IPS-11a (cell line): ENCODE measurements around the gene DEFB127.
"Not testable (repeated sequence)": the region's sequence is repeated elsewhere in the genome, so short reads cannot be mapped to it uniquely, and the experiment has no call there.

Experiments
- H3K4me3 ChIP-seq: one replicate; pipeline ENCODE4 v1.5.1; 2013; ENCODE audit warnings: low read depth, low read length, control low read depth

DEFB127 gene, protein sequence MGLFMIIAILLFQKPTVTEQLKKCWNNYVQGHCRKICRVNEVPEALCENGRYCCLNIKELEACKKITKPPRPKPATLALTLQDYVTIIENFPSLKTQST

DNA sequence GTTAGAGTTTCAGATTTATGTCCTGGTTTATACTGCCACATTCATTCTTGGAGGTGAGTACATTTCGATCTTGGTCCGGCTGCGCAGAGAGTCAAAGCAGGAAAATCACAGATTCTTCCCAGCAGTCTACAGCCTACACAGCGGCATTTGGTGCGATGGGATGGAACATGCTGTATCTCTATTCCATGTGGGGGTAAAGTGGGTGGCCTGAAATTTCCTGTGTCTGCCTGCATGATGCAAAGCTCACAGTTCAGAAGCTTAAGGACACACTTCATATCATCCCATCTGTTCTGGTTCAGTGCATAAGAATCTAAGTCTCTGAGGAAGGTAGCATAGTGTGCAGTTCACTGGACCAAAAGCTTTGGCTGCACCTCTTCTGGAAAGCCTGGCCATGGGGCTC is at the start of gene DEFB127:
Gene DEFB127, plus strand, starts transcription at position 301 of the 400 bp plus-strand sequence. Its CDS starts 91 bp downstream, at position 392.
- H3K4me3 ChIP-seq, result no peak within 1 kb of the TSS

DNA sequence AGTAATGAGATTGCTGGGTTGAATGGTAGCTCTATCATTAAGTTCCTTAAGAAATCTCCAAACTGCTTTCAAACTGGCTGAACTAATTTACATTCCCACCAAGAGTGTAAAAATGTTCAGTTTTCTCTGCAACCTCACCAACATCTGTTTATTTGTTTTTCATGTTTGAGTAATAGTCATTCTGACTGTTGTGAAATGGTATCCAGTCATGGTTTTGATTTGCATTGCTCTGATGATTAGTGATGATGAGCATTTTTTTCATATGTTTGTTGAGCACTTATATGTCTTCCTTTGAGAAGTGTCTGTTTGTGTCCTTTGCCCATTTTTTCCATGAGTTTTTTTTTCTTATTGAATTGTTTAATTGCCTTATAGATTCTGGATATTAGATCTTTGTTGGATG is 44.9 kb upstream of the DEFB127 start:
- no peak overlapping the region for H3K4me3 ChIP-seq

DNA sequence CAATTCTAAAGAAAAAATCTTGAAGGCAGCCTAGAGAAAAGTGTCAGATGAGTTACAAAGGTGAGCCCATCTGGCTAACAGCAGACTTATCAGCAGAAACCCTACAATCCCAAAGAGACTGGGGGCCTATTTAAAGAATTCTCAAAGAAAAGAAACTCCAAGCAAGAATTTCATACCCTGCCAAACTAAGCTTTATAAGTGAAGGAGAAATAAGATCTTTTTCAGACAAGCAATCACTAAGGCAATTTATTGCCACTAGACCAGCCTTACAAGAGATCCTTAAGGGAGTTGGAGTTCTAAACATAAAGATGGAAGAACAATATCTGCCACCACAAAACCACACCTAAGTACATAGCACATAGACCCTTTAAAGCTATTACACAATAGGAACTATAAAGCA is 39.7 kb upstream of the DEFB127 start:
- no peak overlapping the region for H3K4me3 ChIP-seq

DNA sequence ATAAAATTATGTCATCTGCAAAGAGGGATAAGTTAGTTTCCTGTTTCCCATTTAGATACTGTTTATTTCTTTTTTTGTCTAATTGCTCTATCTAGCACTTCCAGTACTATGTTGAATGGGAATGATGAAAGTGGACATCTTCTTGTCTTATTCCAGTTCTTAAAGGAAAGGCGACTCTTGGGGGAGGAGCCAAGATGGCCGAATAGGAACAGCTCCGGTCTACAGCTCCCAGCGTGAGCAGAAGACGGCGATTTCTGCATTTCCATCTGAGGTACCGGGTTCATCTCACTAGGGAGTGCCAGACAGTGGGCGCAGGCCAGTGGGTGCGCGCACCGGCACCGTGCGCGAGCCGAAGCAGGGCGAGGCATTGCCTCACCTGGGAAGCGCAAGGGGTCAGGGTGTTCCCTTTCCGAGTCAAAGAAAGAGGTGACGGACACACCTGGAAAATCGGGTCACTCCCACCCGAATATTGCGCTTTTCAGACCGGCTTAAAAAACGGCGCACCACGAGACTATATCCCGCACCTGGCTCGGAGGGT is 27.4 kb upstream of the DEFB127 start:
- peak overlapping the region; percentile 8 for H3K4me3 ChIP-seq

DNA sequence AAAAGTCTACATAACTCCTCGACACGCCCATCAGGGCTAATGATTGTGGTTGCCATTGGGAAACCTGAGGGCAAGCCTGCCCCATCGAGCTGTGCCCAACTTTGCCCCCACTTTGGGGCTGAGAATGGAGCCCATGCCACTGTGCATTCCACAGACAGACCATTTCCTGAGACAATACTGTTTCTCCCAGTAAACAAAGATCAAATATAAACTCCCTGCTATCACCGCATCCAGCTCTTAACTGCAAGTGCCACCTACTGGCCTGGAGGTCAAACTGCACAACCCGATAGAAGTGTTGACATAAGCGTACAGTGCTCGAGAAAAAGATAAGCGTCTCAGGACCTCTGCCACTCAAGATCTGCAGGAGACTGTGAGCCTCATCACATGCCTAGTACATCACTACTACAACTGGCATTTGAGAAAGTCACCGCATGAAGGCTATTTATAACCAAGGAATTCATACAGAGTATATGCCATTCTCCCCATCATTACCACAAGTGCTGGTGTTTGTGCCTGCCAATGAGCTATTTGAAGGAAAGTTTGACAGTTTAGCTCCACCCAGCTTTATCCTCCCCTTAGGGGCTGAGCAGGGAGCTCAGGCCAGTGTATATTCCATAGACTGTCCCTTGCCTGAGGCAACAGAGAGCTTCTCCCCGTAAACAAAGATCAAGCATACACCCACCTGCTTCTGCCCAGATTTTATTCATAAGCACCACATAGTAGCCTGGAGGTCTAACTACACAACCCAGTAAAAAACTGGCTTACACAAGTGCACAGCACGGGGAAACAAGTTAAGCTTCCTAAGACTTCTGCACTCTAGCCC is 19.4 kb upstream of the DEFB127 start:
- H3K4me3 ChIP-seq, result no peak overlapping the region

DNA sequence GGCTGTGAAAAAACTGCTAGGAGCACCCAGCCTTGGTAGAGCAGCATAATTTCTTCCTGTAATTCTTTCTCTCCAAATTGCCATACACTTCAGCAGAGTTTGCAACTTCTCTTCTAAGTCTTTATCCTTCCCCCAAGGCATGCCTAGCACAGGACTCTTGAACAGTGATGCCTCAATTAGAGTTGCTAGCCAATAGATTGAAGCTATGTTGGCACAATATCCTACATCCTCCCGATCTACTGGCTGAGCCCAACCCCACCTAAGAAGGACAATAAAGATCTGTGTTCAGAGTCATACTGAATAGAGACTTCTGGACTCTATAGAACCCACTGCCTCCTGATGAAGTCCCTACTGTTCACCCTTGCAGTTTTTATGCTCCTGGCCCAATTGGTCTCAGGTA is 15.0 kb upstream of the DEFB127 start, which contains the start of gene DEFB126:
Gene DEFB126, plus strand, starts transcription at position 301 of the 400 bp plus-strand sequence. Its CDS starts 39 bp downstream, at position 340.
- H3K4me3 ChIP-seq, result no peak within 1 kb of the TSS

DNA sequence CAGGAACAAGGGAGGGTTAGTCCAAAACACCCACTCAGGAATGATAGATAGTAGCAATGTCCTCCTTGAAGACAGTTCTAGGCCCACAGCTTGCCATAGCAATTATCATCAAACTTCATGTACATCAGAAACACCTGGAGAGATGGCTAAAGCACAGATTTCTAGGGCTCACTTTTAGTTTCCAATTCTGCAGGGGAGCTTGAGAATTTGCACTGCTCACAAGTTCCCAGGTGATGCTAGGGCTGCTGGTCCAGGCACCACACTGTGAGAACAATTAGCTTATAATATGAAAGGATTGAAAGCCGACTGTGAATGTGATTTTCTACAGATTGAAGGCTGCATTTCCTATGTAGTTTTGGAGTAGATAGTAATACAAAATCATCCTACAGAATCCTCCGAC is 11.4 kb upstream of the DEFB127 start:
- no peak overlapping the region for H3K4me3 ChIP-seq

DNA sequence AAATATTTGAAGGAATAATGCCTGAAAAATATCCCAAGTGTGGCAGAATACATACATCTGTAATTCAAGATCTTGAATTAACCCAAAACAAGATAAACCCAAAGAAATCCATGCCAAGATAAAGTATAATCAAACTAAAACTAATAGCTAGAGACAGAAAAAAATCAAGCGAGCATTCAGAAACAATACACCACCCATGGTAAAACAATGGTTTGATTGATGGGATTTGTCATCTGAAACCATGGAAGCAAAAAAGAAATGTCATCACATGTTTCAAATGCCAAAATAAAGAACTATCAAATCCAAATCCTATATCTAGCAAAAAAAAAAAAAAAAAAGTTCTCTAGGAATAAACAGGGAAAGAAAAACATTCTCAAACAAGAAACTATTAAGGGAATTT is 5.1 kb upstream of the DEFB127 start:
- H3K4me3 ChIP-seq, result no peak overlapping the region

DNA sequence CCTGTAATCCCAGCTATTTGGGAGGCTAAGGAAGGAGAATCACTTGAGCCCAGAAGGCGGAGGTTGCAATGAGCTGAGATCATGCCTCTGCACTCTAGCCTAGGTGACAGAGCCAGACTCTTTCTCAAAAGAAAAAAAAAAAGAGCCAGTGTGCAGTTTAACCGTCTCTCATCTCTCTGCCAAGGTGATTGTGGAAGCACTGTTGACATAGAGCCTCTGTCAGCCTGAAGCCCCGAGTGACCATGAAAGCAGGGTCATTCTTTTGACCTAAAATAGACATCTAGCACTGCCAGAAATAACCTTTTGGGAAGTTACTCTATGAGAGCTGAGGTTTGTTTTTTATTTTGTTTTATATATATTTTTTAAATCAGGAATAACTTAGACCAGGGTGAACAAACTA is 7.4 kb downstream of the DEFB127 start:
- no peak overlapping the region for H3K4me3 ChIP-seq

DNA sequence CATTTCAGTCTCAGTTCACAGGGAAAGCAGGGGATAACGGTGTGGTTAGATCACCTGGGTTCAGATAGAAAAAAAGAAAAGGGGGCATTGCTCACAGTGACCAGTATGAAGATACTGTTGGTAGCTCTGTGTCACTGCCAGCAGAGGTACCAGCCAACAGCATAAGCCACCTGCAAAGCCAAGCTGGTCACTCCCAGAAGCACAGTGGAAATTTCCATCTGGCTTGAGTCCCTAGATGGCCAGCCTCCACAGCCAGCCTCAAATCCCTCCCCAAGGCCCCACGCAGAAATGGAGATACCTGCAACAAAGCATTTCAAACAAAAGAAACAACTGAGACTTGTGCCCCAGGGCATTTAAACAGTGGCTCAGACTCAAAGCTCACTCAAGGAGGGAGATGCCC is 11.6 kb downstream of the DEFB127 start:
- no peak overlapping the region for H3K4me3 ChIP-seq

DNA sequence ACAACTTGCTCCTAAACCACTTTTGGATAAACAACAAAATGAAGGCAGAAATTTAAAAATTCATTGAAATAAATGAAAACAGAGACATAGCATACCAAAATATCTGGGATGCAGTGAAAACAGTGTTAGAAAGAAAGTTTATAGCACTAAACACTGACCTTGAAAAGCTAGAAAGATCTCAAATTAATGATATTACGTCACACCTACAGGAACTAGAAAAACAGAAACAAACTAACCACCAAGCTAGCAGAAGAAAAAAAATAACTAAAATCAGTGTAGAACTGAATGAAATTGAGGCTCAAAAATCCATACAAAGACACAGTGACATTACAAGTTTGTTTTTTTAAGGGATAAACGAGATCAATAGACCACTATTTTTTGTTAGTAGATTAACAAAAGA is 27.0 kb downstream of the DEFB127 start:
- H3K4me3 ChIP-seq, result no peak overlapping the region

DNA sequence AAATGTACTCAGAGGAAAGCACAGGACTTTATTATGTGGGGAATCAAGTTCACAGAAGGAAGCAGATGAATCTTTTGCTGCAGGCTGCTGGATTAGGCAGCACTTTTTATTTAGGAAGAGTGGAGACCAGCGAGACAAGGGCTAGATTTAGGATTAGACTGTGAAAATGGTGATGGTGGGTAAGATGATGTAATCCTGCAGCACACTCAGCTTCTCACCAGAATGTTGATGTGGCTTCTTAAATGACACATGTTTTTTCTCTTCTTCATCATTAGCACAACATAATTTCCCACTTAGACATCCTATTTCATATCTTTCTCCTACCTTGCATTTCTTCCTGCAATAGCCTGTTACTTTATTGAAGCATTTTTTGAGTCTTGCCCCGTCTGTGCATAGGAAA is 30.5 kb downstream of the DEFB127 start:
- no peak overlapping the region for H3K4me3 ChIP-seq

DNA sequence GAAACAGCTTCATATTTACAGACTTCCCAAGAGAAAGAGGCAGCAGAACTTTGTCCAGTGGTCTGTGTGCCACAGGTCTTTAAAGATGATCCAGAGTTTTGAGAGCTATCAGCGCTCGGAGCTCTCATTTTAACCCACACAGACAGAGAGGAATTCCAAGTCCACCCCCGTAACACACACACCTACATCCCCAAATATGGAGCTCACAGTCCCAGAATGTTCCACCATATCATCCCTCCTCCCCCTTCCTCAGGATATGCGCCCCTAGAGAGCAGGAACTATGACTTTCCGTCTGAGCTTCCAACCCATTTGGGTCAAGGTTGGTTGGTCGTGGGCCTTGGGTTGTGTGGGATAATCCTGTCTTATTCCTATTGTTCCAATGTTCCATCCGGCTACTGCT is 32.4 kb downstream of the DEFB127 start, which contains the start of gene DEFB128:
Gene DEFB128, minus strand, starts transcription at position 101 of the 400 bp plus-strand sequence. Its CDS starts 88 bp downstream, at position 13.
- no peak within 1 kb of the TSS for H3K4me3 ChIP-seq

DNA sequence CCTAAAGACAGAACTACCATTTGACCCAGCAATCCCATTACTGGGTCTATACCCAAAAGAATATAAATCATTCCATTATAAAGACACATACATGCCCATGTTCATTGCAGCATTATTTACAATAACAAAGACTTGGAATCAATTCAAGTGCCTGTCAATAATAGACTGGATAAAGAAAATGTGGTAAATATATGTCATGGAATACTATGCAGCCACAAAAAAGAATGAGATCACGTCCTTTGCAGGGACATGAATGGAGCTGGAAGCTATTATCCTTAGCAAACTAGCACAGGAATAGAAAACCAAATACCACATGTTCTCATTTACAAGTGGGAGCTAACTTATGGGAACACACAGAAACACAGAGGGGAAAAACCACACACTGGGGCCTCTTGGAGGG is 41.0 kb downstream of the DEFB127 start:
- no peak overlapping the region for H3K4me3 ChIP-seq

DNA sequence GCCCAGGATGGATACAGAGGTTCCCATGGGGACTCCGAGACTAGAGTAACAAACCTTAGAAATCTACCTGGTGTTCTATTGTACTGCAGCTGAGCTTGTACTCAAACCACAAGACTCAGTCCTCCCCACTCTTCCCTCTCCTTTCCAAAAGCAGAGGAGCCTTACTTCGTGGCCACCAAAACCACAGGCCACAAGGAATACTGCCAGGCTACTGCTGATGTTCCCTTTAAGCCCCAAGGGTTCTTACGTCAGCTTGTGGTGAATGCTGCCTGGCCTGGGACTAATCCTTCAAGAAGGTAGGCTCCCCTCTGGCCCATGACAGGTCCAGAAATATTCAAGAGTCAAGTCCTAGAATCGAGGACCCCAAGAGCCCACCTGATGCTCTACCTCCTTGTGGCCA is 42.7 kb downstream of the DEFB127 start:
- H3K4me3 ChIP-seq, result no peak overlapping the region

DNA sequence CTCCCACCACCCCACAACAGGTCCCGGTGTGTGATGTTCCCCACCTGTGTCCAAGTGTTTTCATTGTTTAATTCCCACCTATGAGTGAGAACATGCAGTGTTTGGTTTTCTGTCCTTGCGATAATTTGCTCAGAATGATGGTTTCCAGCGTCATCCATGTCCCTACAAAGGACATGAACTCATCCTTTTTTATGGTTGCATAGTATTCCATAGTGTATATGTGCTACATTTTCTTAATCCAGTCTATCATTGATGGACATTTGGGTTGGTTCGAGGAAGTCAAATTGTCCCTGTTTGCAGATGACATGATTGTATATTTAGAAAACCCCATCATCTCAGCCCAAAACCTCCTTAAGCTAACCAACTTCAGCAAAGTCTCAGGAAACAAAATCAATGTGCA is 46.4 kb downstream of the DEFB127 start:
- not testable (repeated sequence) for H3K4me3 ChIP-seq
